SKM-1 (cell line): ENCODE results near the gene BMF.

Source experiments
- DNase-seq: peaks from one replicate; lab custom pipeline; 2025; ENCODE audit not compliant: unreplicated experiment; lab: John Stamatoyannopoulos, UW

BMF gene

DNA sequence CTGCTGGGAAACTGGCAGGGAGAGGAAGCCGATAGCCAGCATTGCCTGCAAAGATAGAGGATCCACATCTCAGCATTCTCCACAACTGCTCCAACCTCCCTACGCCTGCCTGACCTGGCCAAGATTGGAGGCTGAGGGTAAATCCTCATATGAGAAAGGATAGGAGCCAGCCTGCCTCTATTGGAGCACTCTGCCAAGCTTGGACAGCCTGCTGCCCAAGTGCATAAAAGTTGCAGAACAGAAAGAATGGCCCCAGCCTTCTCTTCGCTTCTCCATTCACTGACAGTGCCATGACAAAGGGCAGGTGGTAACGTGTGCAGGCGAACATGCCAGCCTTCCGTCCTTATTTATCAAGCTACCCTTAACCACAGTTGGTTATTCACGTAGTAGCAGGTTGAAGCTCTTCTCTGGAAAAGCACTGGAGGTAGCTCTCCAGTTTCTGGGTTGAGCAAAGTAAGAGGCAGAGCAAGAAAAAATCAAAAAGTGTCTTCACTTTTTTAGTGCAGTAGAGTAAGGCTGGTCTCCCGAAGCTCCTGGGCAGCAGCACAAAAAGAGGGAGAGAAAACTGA lies 4.3 kb downstream of the BMF start:
- DNase-seq, result no peak

DNA sequence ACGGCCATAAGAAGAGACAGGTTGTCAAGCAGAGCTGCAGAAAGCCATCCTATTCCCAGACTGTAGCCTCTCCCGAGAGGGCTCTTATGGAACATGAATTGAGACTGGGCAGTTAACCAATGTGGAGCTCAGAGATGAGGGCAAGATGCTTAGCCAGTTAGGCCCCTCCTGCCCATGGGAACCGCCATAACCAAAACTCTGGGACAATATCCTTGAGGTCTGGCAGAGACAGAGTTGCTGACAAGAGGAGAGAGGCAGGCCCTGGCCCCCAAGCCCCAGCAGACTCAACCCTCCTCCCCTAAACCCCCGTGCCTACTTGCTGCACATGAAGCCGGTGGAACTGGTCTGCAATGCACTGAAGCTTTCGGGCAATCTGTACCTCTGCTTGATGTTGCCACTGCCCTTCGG lies 4.8 kb downstream of the BMF start:
- DNase-seq, result no peak

DNA sequence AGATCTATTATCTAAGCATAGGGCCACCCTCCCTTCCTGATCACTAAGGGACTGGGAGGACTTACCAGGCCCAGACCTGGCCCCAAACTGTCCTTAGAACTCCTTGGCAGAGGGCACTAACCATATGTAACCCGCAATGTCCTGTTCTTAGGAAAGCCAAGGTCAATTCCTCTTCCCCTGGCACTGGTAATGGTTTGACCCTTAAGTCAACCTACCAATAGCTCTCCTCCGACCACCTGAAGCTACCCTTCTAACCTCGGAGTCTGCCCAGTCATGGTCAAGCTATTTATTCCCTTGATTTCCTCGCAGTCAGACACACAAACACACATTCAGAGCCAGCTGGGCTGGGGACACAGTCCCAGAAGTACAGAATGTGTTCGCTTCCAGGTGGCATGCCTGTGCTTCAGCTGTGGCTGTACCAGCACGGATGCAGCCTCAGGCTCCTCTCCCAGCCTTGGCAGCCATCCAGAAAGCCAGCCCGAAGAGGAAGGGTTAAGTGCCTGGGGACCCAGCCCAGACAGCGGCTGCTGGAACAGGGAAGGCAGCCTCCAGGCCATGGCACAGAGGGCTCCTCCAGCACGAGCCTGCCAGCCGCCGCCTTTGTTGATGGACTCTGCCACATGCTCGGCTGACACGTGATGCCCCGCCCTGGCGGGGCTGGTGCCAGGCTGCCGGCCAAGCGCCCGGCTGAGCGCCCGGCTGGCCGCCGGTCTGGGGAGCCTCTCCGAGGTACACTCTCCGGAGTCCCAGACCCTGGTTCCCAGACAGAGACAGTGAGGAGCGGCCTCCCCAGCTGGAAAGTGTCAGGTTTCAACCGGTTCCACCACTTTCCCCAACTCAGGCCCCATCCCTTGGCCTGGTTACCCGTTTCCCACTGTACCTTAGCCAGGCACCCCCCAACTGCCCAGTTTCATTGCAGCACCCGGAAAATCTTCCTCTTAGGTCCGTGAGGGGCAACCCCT lies 5.5 kb downstream of the BMF start:
- no peak for DNase-seq

DNA sequence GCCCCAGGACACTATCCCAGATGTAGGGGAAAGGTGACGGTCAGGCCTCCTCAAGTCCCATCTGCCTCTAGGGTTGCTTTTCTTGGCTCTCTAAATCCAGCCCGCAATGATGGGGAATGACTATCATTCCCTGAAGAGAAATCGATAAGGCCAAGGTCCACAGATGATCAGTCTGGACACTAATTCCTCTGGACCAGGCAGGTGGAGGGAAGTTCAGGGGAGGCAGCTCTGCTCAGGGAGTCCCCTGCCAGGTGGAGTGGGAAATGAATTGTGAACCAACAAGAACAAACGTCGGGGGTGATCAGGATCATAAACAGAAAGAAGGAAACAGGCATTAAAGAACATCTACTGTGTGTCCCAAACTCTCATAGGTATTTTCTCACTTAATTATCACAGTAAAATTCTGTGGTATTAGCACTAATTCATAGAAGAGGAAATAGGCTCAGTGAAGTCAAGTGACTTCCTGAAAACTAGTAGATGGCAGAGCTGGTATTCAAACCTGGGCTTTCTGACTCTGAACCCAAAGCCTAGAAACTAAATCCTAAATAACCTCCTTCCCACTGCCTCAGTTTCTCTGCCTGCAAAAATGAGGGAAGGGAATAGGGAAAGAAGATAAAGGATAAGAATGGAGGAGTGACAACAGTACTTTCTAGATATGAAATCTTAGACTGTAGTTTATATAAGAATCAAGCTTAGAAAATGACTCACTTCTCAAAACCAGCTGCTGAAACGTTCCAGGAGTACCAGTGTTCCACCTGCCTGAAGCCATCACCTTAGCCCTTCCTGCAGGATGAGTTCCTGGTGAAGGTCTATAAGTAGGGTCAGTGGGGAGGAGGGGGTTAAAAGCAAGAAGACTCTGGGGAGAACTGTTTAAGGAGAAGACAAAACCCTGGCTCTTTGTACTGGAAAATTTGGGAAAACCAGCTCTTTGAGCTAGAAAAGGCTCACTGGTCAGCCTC lies 7.5 kb downstream of the BMF start:
- peak; percentile 47 for DNase-seq

DNA sequence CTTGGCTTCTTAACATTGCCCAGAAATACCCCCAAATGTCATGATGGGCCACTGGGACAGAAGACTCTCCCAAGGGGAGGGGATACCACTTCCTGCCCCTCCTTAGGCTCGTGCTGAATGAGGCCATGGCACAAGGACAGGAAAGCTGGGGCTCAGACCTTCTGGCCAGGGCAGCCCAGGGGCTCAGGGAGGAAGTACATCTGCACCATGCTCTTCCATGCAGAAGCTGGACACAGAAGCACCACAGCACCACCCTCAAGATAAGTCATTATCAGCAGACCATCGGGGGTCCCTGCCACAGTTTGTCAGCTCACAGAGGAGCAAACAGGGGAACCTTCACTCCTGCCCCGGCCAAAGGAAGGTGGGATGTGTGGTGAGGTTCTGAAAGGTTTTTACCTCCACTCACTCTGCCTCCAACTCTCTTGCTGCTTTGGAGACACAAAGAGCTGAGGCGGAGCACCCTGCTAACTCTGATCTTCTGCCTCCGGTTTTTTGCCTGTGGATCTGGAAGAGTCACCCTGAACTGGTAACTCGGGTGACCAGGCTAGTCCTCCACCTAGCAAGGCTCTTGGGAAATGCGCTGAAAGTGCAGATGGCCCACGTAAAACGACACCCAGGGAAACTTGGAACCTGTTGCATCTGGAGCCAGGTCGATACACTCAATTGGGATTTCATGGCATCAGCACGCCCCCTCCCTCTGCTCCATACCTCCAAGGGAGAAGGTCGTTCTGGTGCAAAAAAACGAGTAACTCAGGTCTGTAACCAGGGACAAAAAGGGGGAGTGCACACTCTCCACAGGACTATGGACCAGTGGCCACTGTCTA lies 8.3 kb downstream of the BMF start:
- no peak for DNase-seq

DNA sequence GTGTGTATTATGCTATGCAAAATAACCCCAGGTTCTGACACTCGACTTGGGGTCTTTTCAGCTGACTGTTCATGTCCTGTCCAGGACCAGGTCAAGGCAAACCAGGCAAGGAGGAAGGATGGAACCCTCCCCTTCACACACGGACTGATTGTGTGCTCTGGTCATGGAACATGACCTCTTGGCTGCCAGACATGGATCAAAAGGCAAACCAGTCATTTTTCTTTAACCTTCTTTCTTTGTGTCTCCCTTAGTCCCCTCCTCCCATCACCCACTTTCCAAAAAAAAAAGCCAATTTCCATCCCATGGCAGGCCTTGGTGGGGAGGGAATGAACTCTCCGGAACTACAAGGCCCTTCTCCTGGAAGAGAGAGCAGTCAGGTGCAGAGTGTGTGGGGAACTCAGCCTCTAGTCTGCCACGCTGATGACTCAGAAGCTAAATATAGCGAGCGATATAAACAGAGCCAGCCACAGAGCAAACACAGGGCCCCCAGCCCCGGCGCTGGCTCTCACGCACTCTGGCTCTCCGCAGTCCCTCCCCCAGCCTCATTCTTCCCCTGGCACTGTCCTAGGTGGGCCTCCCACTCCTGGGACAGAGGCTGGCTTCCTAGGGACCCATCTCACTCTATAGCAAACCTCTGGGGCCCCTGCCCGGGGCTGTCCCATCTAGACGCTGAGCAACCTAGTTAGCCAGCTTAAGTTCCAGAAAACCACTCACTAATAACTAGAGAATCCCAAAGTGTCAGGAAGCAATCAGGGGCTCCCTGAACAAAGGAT lies 10.0 kb downstream of the BMF start:
- DNase-seq, result peak; percentile 62

DNA sequence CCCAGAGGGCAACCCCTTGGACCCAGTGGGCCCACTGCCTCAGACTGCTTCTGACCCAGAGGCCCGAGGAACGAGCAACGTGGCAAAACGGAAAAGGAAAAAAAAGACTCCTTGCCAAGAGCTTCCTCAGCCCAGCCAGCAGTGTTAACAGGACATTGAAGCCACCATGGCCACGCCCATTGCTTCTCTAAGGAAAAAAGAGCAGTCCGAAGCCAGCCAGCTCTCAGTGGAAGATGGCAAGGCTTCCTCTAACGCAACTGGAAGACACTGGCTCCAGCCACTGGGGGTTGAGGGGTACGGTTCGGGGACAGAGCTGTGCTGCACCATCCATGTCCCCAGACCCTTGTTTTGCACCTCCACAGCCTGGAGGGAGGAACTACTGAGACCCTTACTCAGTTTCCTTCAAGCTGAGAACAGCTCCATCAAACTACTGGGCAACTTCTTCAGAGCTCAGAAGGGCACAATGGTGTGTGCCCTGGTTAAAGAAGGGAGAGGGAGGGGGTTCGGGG lies 10.7 kb downstream of the BMF start:
- DNase-seq, result peak; percentile 20

DNA sequence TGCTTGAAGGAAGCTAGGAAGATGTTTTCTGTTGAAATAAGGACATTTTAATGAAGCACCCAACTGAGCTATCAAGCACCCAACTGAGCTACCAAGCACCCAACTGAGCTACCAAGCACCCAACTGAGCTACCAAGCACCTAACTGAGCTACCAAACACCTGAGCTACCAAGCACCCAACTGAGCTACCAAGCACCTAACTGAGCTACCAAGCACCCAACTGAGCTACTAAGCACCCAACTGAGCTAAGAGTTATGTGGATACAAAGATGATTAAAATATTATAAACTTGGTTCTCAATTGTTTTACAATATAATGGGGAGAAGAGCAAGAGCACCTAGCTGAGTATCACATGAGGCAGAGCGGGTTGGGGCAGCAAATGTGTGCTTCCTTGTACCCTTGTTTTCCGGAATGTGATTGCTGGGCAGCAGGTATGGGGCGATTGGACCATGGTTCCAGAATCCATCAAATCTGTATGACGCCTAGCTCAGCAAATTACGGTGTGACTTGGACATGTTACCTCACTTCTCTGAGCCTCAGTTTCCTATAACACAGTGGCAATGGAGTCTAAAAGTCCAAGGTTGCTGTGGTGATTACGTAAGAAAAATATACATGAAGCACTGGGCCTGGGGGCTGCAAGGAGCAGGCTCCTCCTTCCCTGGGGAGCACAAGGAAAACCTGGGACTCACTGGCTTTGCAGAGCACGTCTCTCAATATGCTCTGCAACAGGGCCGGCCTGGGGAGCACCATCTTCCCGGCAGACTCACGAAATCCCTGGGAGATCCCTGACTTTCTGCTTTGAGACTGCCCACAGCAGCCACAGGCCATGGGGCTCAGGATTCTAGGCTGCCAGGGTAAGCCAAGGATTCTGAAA lies 11.3 kb downstream of the BMF start:
- no peak for DNase-seq

DNA sequence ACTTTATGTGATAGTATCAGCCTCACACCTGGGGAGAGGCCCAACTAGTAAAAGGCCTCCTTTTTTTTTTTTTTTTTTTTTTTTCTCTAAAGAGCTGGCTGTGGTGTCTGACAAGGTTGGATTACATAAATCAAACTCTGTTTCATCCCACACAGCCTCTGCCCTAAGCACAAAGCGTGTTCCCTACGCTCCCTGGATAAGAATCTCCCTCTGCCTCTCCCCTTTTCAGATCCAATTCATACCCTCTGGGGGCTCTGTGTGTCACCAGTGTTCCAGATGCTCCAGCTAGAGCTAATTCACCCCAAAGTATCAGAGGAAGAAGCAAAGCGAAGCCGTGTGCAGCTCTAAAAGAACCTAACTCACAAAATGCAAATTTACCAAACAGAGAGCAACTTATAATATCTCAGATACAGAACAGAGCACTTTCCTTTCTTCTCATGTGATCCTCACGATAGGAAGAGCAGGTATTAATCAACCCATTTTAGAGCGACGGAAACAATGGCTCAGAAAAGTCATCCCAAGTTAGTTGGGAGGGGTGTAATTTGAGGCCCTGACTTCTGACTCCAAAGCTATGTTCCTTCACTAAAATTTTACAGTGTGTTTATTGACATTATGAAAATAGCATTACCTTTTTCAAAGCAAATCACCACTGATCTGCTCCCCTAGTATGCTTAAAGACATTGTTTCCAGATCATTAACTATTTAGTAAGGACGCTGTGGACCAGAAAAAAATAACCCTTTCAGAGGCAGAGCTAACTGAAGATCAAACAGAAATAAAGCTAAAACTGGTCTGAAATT lies 12.4 kb downstream of the BMF start:
- no peak for DNase-seq

DNA sequence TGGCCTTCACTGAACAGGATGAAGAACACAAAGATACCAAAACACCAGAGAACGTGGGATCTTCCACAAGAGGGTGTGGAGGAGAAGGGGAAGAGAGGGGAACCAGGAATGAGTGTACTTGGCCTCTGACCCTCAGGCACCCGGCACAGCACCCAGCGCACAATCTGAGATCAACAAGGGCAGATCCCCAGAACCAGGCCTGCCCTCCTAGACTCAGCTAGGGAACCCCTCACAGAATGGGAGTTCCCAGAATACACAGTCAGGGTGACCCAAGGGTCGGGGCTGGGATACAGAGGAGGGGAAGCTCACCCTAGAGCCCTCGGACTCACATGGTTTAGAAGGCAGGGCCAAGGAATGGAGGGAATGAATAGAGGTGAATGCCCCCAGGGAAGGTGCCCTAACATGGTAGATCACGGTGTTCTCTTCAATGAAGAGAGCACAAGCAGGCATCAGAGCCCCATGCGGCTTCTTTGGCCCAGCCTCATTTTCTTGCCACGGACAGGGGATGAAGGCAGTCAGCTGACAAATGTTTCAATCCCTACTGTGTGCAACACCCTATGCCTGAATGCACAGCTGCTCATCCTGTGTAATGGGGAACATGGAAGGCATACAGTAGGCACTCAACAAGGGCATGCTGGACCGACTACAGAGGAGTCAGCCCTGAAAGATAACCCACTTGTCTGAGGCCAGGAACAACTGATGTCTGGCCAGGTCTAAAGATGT lies 13.1 kb downstream of the BMF start:
- DNase-seq, result no peak

GRCh38 chr15:40094156-40094555 lies 14.5 kb downstream of the BMF start:
- DNase-seq, result no peak

DNA sequence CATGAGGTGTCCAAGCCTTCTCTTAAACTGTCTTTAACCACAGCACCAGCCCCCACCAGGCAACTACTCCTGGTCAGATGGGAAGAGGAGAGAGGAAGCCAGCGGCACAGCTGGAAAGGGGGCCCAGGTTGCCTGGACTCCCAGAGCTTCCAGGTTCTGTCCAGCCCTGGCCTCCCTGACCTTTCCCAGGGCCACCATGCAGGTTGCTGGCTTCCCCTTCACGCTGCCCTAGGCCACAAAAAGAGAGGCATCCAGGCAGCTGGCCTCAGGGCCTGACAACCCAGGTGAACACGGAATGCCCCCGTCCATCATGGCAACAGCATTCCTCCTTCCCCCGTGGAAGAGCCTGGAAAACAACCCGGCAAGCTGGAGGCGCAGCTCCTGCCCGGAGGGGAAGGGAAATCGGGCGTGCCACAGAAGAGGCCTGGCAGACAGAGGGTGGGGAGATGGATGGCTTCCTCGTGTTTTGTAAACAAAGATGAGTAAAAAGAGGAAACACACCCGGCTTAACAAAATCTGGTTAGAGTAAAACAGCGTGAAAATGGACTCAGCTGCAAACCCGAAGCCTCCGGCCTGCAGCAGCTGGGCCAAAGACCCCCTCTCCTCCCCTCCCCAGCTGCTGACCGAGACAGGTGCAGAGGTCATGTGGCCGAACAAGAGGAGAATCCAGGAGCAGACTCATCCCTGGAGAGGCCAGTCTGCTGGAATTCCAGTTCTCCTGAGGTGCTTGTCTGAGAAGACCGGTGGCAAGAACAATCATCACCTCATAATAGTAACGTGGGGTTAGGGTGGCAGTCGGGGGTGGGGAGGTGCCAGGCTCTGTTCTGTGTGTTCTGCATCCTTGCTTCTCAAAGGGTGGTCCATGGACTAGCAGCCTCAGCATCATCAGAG lies 15.5 kb downstream of the BMF start:
- no peak for DNase-seq

DNA sequence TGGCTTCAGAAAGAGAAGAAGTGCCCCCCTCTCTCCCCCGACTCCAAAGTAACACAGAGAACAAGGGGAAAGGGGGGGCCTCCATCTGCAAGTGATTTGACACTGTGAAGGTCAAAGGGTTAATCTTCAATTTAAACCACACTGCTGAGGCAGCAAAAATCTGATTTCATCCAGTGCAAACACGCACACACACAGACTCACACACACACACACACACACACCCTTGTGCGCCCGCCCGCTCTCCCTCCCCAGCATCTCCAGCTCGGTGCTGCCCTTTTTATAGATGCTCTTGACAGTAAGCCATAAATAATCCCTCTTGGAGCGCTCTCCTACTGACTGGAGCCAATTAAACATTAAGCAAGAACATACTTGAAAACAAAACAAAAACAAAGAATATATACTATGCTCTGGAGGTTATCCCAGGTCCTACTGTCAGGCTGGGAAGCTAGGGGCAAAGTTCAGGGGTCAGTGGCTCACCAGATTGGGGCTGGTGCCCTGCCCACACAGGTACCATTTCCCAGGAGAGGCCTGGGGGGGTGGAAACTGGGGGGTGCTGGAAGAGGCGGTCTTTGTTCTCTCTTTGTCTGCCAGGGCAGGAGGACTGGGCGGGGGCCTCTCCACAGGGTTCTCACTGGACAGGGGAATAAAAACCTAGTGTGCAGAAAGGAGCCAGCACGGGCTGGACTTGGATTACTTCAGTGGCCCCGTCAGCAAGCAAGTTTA lies 16.3 kb downstream of the BMF start:
- no peak for DNase-seq

GRCh38 chr15:40091861-40092255 lies 16.8 kb downstream of the BMF start:
- no peak for DNase-seq

DNA sequence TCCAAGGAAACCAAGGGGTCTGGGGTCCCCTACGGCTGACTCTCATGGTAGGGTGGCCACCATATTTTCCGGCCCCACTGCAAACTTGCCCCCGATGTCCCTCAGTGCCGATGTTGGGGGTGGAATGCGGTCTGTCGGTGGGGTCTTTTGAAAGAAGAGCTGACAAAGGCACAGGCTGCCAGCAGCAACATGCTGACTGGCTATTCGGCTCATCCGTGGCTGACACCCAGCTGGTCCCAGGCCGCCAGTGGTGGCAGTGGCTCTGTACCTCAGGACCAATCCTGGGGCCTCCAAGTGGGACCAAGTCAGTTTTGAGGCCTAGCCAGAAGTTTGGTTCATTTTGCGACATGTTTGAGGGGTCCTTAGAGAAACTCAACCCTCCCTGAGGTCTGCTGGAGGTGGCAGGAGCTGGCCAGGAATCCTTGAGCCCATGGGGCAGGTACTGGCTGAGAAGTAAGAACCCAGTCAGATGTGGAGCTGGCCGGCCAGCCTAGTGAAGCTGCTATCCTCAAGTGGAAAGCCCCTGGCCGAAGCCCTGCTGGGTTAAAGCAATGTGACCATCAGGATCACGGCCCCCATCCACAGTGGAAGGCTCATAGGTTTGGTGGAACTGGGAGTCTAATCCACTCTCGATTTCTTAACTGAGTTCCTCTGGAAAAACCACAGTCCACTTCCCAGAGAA lies 17.8 kb downstream of the BMF start:
- DNase-seq, result no peak
